IMR-90 (cell line): ENCODE measurements around the gene NWD2. TPM values are rescaled to one million over a fixed set of nuclear protein-coding genes. Genes with fewer than 3 reads are reported as not detected.

Source experiments
- ATAC-seq: fragments of 200-7000 bp; cut with Tn5 transposase; 2 replicates; pipeline ENCODE4 v1.9.1; 2020; ENCODE audit warnings: low read depth, mild to moderate bottlenecking, moderate library complexity
- BruUV-seq: library from RNA; stranded (reverse); fragments of 400-500 nt; replicated peaks from 2 replicates; lab custom pipeline; 2021; lab: Mats Ljungman, UMichigan
- CTCF ChIA-PET: fragments of 300-600 bp; formaldehyde crosslinking; extraction: SDS; loops from one replicate; lab custom pipeline; 2021; ENCODE audit warnings: antibody characterized with exemption; lab: Yijun Ruan, JAX
- POLR2A ChIA-PET: fragments of 300-600 bp; sonication (Branson Sonifier 250); formaldehyde crosslinking; loops from one replicate; lab custom pipeline; 2022; ENCODE audit warnings: antibody characterized with exemption; ENCODE audit not compliant: unreplicated experiment; lab: Charles Lee
- DNase-seq: peaks from one replicate; pipeline ENCODE4 v3.0.0; 2013
- H2AFZ ChIP-seq: replicated peaks from 2 replicates; pipeline ENCODE3; 2013; ENCODE audit warnings: low read length, mild to moderate bottlenecking; ENCODE audit not compliant: poor library complexity
- H2AK5ac ChIP-seq: 2 replicates; pipeline ENCODE4 v1.6.1; 2013; ENCODE audit warnings: low read depth, low read length, inconsistent platforms
- H2AK9ac ChIP-seq: replicated peaks from 2 replicates; pipeline ENCODE3; 2013; ENCODE audit warnings: mild to moderate bottlenecking, low read depth, low read length, moderate library complexity; ENCODE audit not compliant: poor library complexity
- H2BK120ac ChIP-seq: 2 replicates; pipeline ENCODE4 v1.6.1; 2013; ENCODE audit warnings: low read depth, low read length, inconsistent platforms
- H2BK15ac ChIP-seq: 3 replicates; pipeline ENCODE4 v1.6.1; 2013; ENCODE audit warnings: low read depth, low read length, inconsistent platforms
- H2BK20ac ChIP-seq: 2 replicates; pipeline ENCODE4 v1.6.1; 2013; ENCODE audit warnings: low read depth, mild to moderate bottlenecking, inconsistent platforms, low read length, moderate library complexity
- H2BK5ac ChIP-seq: 2 replicates; pipeline ENCODE4 v1.6.1; 2013; ENCODE audit warnings: mild to moderate bottlenecking, low read depth, low read length, inconsistent platforms; ENCODE audit not compliant: poor library complexity, severe bottlenecking
- H3K14ac ChIP-seq: replicated peaks from 2 replicates; pipeline ENCODE4 v1.6.1; 2013; ENCODE audit warnings: low read depth, low read length, inconsistent platforms
- H3K18ac ChIP-seq: 2 replicates; pipeline ENCODE4 v1.6.1; 2013; ENCODE audit warnings: low read depth, low read length, control low read depth
- H3K23ac ChIP-seq: 2 replicates; pipeline ENCODE4 v1.6.1; 2013; ENCODE audit warnings: low read depth, low read length, inconsistent platforms
- H3K27ac ChIP-seq: 2 replicates; pipeline ENCODE4 v1.5.1; 2013; ENCODE audit warnings: mild to moderate bottlenecking, control low read depth, low read length; ENCODE audit not compliant: insufficient read depth
- H3K27me3 ChIP-seq: 2 replicates; pipeline ENCODE4 v1.6.1; 2013; ENCODE audit warnings: low read length; ENCODE audit not compliant: control insufficient read depth, insufficient read depth
- H3K36me3 ChIP-seq: 2 replicates; pipeline ENCODE4 v1.6.1; 2013; ENCODE audit warnings: low read length, mixed read lengths; ENCODE audit not compliant: control insufficient read depth, insufficient read depth
- H3K4ac ChIP-seq: 2 replicates; pipeline ENCODE4 v1.6.1; 2013; ENCODE audit warnings: low read depth, low read length, inconsistent platforms
- H3K4me1 ChIP-seq: 2 replicates; pipeline ENCODE4 v1.6.1; 2013; ENCODE audit warnings: low read length, mixed read lengths; ENCODE audit not compliant: control insufficient read depth, insufficient read depth
- H3K4me2 ChIP-seq: 2 replicates; pipeline ENCODE4 v1.6.1; 2013; ENCODE audit warnings: low read depth, mild to moderate bottlenecking, control low read depth, low read length, moderate library complexity
- H3K4me3 ChIP-seq: 2 replicates; pipeline ENCODE4 v1.5.1; 2013; ENCODE audit warnings: low read depth, mild to moderate bottlenecking, control low read depth, low read length, moderate library complexity; ENCODE audit not compliant: insufficient read depth
- H3K56ac ChIP-seq: 2 replicates; pipeline ENCODE4 v1.6.1; 2013; ENCODE audit warnings: low read length, inconsistent platforms; ENCODE audit not compliant: insufficient read depth; ENCODE audit errors: extremely low read depth
- H3K79me1 ChIP-seq, 2 experiments: 2 replicates each; pipeline ENCODE4 v1.6.1; 2013; ENCODE audit warnings: low read length in 2 of 2, inconsistent platforms in 1 of 2, low read depth in 1 of 2
- H3K9ac ChIP-seq: 2 replicates; pipeline ENCODE4 v1.6.1; 2013; ENCODE audit warnings: low read depth, low read length, control low read depth
- H3K9me1 ChIP-seq: 2 replicates; pipeline ENCODE4 v1.6.1; 2013; ENCODE audit warnings: low read length, inconsistent platforms; ENCODE audit not compliant: insufficient read depth
- H3K9me3 ChIP-seq: 2 replicates; pipeline ENCODE4 v1.6.1; 2013; ENCODE audit warnings: low read length; ENCODE audit not compliant: control insufficient read depth, insufficient read depth
- H4K20me1 ChIP-seq: 2 replicates; pipeline ENCODE4 v1.6.1; 2013; ENCODE audit warnings: low read length, inconsistent platforms; ENCODE audit not compliant: insufficient read depth
- H4K5ac ChIP-seq: 2 replicates; pipeline ENCODE4 v1.6.1; 2013; ENCODE audit warnings: mild to moderate bottlenecking, low read depth, low read length, control low read depth
- H4K8ac ChIP-seq, 2 experiments: 2 replicates each; pipeline ENCODE4 v1.6.1; 2013; ENCODE audit warnings: low read depth in 2 of 2, low read length in 2 of 2, control low read depth in 1 of 2, inconsistent platforms in 1 of 2
- H4K91ac ChIP-seq: 2 replicates; pipeline ENCODE4 v1.6.1; 2013; ENCODE audit warnings: low read depth, low read length, inconsistent platforms; ENCODE audit not compliant: insufficient read depth
- CEBPB ChIP-seq: IDR thresholded peaks from 2 replicates; pipeline ENCODE4 v1.6.1; 2012; ENCODE audit warnings: low read depth, low read length, improper control_type of control experiment
- CHD1 ChIP-seq: IDR thresholded peaks from 2 replicates; pipeline ENCODE4 v1.6.1; 2012; ENCODE audit warnings: low read depth, low read length, improper control_type of control experiment
- FOS ChIP-seq: fragments of 150-350 bp; IDR thresholded peaks from 2 replicates; pipeline ENCODE4 v1.6.1; 2016; ENCODE audit warnings: low read depth, low read length
- MAZ ChIP-seq: IDR thresholded peaks from 2 replicates; pipeline ENCODE4 v1.6.1; 2012; ENCODE audit warnings: low read depth, mild to moderate bottlenecking, low read length, improper control_type of control experiment, moderate library complexity, borderline replicate concordance
- POLR2A ChIP-seq: IDR thresholded peaks from 2 replicates; pipeline ENCODE4 v1.6.1; 2012; ENCODE audit warnings: mild to moderate bottlenecking, low read depth, low read length
- RFX5 ChIP-seq: IDR thresholded peaks from 2 replicates; pipeline ENCODE4 v1.8.0; 2012; ENCODE audit warnings: low read depth, mild to moderate bottlenecking, low read length, moderate library complexity
- WGBS, 2 experiments: methylation state at CpG; one replicate each; pipeline versions ENCODE4 v1.1.5 to v1.1.7; 2013; ENCODE audit warnings: missing lambda C conversion rate in 2 of 2; ENCODE audit not compliant: insufficient read length in 1 of 2; ENCODE audit errors: extremely low coverage in 2 of 2; 5-methylcytosine and 5-hydroxymethylcytosine counted together
- dilution Hi-C: fragments of 300-500 bp; cut with HindIII; formaldehyde crosslinking; loops from one replicate; pipeline ENCODE4 v1.14.3; 2018; ENCODE audit warnings: low sequenced_read_pairs; ENCODE audit not compliant: unreplicated experiment
- in situ Hi-C: fragments of 300-500 bp; cut with MboI; formaldehyde crosslinking; loops from 3 replicates; pipeline ENCODE4 v1.14.3; 2019; ENCODE audit warnings: low sequenced_read_pairs, inconsistent platforms, mixed read lengths
- intact Hi-C: fragments of 100-400 bp; cut with micrococcal nuclease; formaldehyde crosslinking; loops from 2 replicates; pipeline ENCODE4 v1.10.0; 2022
- polyA plus RNA-seq, 3 experiments: library from polyadenylated mRNA; depleted of rRNA; stranded (reverse); fragments of >200 nt; gene quantifications; 2 replicates each; pipeline ENCODE4 v1.2.3, GENCODE V29; 2012; ENCODE audit warnings: low replicate concordance in 1 of 3
- total RNA-seq: library from RNA; depleted of rRNA; stranded (reverse); fragments of >200 nt; gene quantifications from 2 replicates; pipeline ENCODE4 v1.2.3, GENCODE V29; 2012

NWD2 gene
- total and polyA plus RNA-seq, 2 of the 4 experiments (the other 2 are of a cell fraction) = not detected

DNA sequence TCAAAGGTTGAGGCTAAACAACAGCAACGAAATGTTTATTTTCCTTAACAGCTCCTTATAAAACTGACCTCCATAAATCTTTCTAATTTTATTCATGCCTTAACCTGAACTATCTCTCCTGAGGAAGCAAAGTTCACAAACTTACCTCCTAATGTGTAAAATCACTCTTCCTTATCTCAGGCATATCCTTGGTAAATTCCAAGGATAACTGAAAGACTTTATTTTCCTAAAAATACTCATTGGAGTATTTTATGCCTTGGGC lies 197.4 kb downstream of the NWD2 start (continued):
- TF ChIP-seq RFX5 (no peak), CHD1 (no peak), POLR2A (no peak), MAZ (no peak)

DNA sequence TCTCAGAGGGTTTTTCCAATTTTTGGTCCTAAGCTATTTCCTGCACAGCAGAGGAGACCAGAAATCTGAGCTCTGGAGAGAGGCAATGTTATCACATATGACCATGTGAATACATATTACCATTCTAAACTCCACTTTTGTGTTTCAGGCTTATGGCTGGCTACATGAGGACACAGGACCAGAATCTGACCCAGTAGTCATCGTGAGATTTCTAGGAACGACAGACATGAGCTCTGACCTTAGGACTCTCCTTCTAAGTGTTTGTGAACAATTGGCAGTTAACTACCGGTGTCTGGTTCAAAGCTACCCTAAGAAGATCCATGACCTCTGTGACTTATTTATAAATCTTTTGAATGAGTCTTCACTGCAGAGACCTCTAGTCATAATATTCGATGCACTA lies 198.6 kb downstream of the NWD2 start:
- Histone ChIP-seq H3K56ac (no peak overlapping the region), H3K14ac (no peak overlapping the region), H3K9ac (no peak overlapping the region), H2AFZ (no peak overlapping the region), H3K9me3 (no peaks in the 10 kb centered on the region), H4K91ac (no peak overlapping the region), H2BK120ac (no peak overlapping the region), H3K4me2 (no peak overlapping the region), H2AK9ac (no peak overlapping the region), H2BK5ac (no peak overlapping the region), H3K23ac (no peak overlapping the region), H2BK20ac (no peak overlapping the region), H3K9me1 (no peaks in the 10 kb centered on the region), H2AK5ac (no peak overlapping the region), H4K20me1 (no peaks in the 10 kb centered on the region), H3K4me3 (no peak overlapping the region), H3K79me1 (no peaks in the 10 kb centered on the region), H3K4me1 (no peaks in the 10 kb centered on the region), H3K27me3 (peaks cover 2% of the 10 kb centered on the region; the same call in 1 of the 2 replicates), H3K27ac (no peak overlapping the region), H4K5ac (no peak overlapping the region), H3K18ac (no peak overlapping the region), H2BK15ac (no peak overlapping the region), H4K8ac (no peak overlapping the region), H3K4ac (no peak overlapping the region), H3K36me3 (no peaks in the 10 kb centered on the region)
- DNase-seq = no peak
- intact Hi-C loops (no loop called here), dilution Hi-C loops (no loop called here), in situ Hi-C loops (no loop called here)
- BruUV-seq = no TSS peak
- no peak for TF ChIP-seq FOS
- no peak for TF ChIP-seq CEBPB
- ATAC-seq = no peak
- POLR2A ChIA-PET = no interaction called here
- CTCF ChIA-PET = no interaction called here
- no CpG with 5 or more reads among the region's 4 CpGs for WGBS, 2 experiments
